ENCODE results near the gene SNRPD1. TPM values are rescaled to one million over a fixed set of nuclear protein-coding genes. Genes with fewer than 3 reads are reported as not detected.
"Not testable (repeated sequence)": the region's sequence is repeated elsewhere in the genome, so short reads cannot be mapped to it uniquely, and the experiment has no call there.

Gene SNRPD1
- 86.0 TPM for polyA plus RNA-seq
- long read RNA-seq, donor 1, full-length matches to known transcripts = 45 of 51 reads
- long read RNA-seq, donor 1, partial matches to known transcripts = 6 of 51 reads
- long read RNA-seq, donor 1, other reads (novel, unspliced or antisense) = 0 of 51 reads
- long read RNA-seq, donor 2, full-length matches to known transcripts = 127 of 141 reads
- long read RNA-seq, donor 2, partial matches to known transcripts = 14 of 141 reads
- long read RNA-seq, donor 2, other reads (novel, unspliced or antisense) = 0 of 141 reads
- long read RNA-seq, donor 3 = 0 reads
- long read RNA-seq, donor 4, full-length matches to known transcripts = 7 of 7 reads
- long read RNA-seq, donor 4, partial matches to known transcripts = 0 of 7 reads
- long read RNA-seq, donor 4, other reads (novel, unspliced or antisense) = 0 of 7 reads
- long read RNA-seq, donor 5, full-length matches to known transcripts = 51 of 56 reads
- long read RNA-seq, donor 5, partial matches to known transcripts = 5 of 56 reads
- long read RNA-seq, donor 5, other reads (novel, unspliced or antisense) = 0 of 56 reads
- long read RNA-seq, donor 6, full-length matches to known transcripts = 88 of 103 reads
- long read RNA-seq, donor 6, partial matches to known transcripts = 15 of 103 reads
- long read RNA-seq, donor 6, other reads (novel, unspliced or antisense) = 0 of 103 reads
- long read RNA-seq, donor 7, full-length matches to known transcripts = 65 of 85 reads
- long read RNA-seq, donor 7, partial matches to known transcripts = 20 of 85 reads
- long read RNA-seq, donor 7, other reads (novel, unspliced or antisense) = 0 of 85 reads
- long read RNA-seq, donor 8, full-length matches to known transcripts = 138 of 175 reads
- long read RNA-seq, donor 8, partial matches to known transcripts = 37 of 175 reads
- long read RNA-seq, donor 8, other reads (novel, unspliced or antisense) = 0 of 175 reads
- long read RNA-seq, donor 9, full-length matches to known transcripts = 98 of 134 reads
- long read RNA-seq, donor 9, partial matches to known transcripts = 36 of 134 reads
- long read RNA-seq, donor 9, other reads (novel, unspliced or antisense) = 0 of 134 reads
- long read RNA-seq, donor 10, full-length matches to known transcripts = 113 of 138 reads
- long read RNA-seq, donor 10, partial matches to known transcripts = 25 of 138 reads
- long read RNA-seq, donor 10, other reads (novel, unspliced or antisense) = 0 of 138 reads
- long read RNA-seq, donor 11, full-length matches to known transcripts = 90 of 103 reads
- long read RNA-seq, donor 11, partial matches to known transcripts = 13 of 103 reads
- long read RNA-seq, donor 11, other reads (novel, unspliced or antisense) = 0 of 103 reads

DNA sequence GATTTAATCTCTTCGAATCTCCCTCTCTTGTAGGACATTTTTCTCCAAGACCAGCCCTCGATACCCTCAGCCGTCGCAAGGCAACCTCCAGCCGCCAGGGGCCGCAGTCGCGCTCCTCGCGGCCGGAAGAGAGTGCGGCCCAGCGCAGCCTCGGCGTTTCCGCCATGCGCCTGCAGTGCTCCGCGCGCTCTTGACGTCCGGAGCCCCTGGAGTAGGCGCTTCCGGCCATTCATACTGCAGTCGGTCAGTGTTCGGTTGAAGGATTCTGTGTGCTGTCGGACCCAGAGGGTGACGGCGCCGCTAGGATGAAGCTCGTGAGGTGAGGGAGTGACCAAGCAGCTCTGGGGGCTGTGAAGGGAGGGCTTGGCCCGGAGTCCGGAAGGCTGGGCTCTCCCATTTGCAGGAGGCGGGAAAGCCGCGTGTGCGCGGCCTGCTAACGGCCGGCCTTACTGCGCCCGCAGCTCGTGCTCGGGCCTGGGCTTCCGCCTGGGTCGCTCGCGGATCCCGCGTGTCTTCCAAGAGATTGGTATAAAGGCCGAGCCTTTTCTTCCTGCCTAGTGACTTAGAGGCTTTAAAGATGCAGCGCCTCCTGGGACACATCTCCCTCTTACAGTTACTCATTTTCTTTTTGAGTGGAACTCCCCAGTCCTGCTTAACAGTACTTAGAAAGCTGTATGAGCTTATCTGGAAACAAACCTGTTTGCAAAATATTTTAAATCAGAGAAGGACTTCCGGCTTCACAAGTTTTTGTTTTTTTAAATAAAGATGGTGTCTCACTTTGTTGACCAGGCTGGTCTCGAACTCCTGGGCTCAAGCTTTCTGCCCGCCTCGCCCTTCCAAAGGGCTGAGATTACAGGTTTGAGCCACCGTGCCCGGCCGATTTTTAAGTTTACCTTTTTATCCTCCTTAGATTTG lies at the start of gene SNRPD1:
Gene SNRPD1, plus strand, starts transcription at position 190 of the 915 bp plus-strand sequence. Its CDS starts 116 bp downstream, at position 306.
- Histone ChIP-seq H3K36me3 (ENCODE audit: control insufficient read depth, insufficient read depth, low read length) (peaks cover 4% of the 10 kb centered on the region), H3K27ac (ENCODE audit: low read length) (peak within 1 kb of the TSS; percentile 80), H3K9me3 (ENCODE audit: control insufficient read depth, low read depth, low read length) (no peaks in the 10 kb centered on the region), H3K4me1 (ENCODE audit: control insufficient read depth, insufficient read depth, low read length) (peaks cover 4% of the 10 kb centered on the region), H3K4me3 (ENCODE audit: low read length) (peak within 1 kb of the TSS; percentile 88), H3K27me3 (ENCODE audit: control insufficient read depth, insufficient read depth, low read length) (no peaks in the 10 kb centered on the region)
- WGBS (ENCODE audit: insufficient coverage, low lambda C conversion rate) = 0% methylated on average over 2 of the region's 59 CpGs
- peak; percentile 91 to 95 for DNase-seq

DNA sequence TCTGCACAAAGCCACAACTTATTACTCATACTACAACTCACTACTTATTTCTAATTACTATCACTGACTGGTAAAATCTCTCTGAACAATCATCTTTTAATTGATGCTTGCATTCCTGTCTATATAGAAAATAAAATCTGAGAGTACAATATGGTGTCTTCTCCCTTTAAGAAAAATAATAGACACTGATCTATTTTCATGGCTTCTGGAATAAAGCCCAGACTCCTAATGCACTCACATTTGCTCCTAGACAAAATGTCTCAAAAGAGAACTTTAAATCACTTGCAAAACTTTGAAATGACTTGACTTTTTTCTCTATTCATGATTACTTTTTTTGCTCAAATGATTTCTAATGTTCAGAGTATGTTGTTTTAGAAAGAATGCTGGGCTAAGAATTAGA lies 40.3 kb upstream of the SNRPD1 start:
- no peaks in the 10 kb centered on the region for H3K4me1 ChIP-seq (ENCODE audit: control insufficient read depth, insufficient read depth, low read length)
- H3K4me3 ChIP-seq (ENCODE audit: low read length) = no peak overlapping the region
- no peaks in the 10 kb centered on the region for H3K27me3 ChIP-seq (ENCODE audit: control insufficient read depth, insufficient read depth, low read length)
- no peak for DNase-seq
- no peaks in the 10 kb centered on the region for H3K9me3 ChIP-seq (ENCODE audit: control insufficient read depth, low read depth, low read length)
- H3K36me3 ChIP-seq (ENCODE audit: control insufficient read depth, insufficient read depth, low read length) = peaks cover 52% of the 10 kb centered on the region
- no peak overlapping the region for H3K27ac ChIP-seq (ENCODE audit: low read length)

DNA sequence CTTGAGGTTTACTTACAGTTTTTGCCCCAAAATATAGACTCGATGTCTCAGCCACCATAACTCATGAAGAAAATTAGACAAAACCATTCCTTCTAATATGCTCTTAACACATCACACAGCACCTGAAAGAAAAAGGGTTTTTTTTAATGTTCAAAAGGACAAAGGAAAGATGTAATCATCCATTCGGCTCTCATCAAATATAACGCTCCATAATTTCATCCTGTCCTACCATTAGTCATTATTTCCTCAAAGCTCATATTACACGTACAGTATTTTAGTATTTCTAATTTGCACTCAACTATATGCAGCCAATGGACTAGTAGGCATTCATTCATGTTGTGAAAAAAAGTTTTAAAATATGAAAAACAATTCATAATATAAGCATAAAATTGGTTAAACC lies 36.5 kb upstream of the SNRPD1 start:
- peaks cover 38% of the 10 kb centered on the region for H3K36me3 ChIP-seq (ENCODE audit: control insufficient read depth, insufficient read depth, low read length)

DNA sequence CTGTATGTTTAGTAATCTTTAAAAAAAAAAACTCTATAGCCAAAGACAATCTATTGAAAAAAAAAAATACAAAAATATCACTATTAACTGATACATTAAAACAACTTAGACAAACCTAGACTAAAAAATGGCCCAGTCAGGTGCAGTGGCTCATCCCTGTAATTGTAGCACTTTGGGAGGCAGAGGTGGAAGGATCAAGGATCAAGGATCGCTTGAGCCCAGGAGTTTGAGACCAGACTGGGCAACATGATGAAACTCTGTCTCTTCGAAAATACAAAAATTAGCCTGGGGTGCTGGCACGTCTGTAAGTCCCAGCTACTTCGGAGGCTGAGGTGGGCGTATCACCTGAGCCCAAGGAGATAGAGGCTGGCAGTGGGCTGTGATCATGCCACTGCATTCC lies 27.7 kb upstream of the SNRPD1 start:
- no peak overlapping the region for H3K27ac ChIP-seq (ENCODE audit: low read length)
- WGBS (ENCODE audit: insufficient coverage, low lambda C conversion rate) = no CpG with 5 or more reads among the region's 5 CpGs
- H3K4me3 ChIP-seq (ENCODE audit: low read length) = no peak overlapping the region
- DNase-seq = no peak
- no peaks in the 10 kb centered on the region for H3K27me3 ChIP-seq (ENCODE audit: control insufficient read depth, insufficient read depth, low read length)
- peaks cover 5% of the 10 kb centered on the region for H3K9me3 ChIP-seq (ENCODE audit: control insufficient read depth, low read depth, low read length)
- H3K36me3 ChIP-seq (ENCODE audit: control insufficient read depth, insufficient read depth, low read length) = peaks cover 20% of the 10 kb centered on the region
- no peaks in the 10 kb centered on the region for H3K4me1 ChIP-seq (ENCODE audit: control insufficient read depth, insufficient read depth, low read length)

More for the DNA sequence above, 36.5 kb upstream of the SNRPD1 start:
- WGBS (ENCODE audit: insufficient coverage, low lambda C conversion rate) = 100% methylated on average over 3 of the region's 4 CpGs
- Histone ChIP-seq H3K27me3 (ENCODE audit: control insufficient read depth, insufficient read depth, low read length) (no peaks in the 10 kb centered on the region), H3K9me3 (ENCODE audit: control insufficient read depth, low read depth, low read length) (no peaks in the 10 kb centered on the region), H3K27ac (ENCODE audit: low read length) (no peak overlapping the region), H3K4me3 (ENCODE audit: low read length) (no peak overlapping the region), H3K4me1 (ENCODE audit: control insufficient read depth, insufficient read depth, low read length) (no peaks in the 10 kb centered on the region)
- DNase-seq = no peak

DNA sequence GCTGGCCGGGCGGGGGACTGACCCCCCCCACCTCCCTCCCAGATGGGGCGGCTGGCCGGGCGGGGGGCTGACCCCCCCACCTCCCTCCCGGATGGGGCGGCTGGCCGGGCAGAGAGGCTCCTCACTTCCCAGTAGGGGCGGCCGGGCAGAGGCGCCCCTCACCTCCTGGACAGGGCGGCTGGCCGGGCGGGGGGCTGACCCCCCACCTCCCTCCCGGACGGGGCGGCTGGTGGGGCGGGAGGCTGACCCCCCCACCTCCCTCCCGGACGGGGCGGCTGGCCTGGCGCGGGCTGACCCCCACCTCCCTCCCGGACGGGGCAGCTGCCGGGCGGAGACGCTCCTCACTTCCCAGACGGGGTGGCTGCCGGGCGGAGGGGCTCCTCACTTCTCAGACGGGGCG lies 19.8 kb upstream of the SNRPD1 start:
- H3K9me3 ChIP-seq (ENCODE audit: control insufficient read depth, low read depth, low read length) = peaks cover 14% of the 10 kb centered on the region
- H3K4me1 ChIP-seq (ENCODE audit: control insufficient read depth, insufficient read depth, low read length); H3K27ac ChIP-seq (ENCODE audit: low read length); H3K27me3 ChIP-seq (ENCODE audit: control insufficient read depth, insufficient read depth, low read length); H3K36me3 ChIP-seq (ENCODE audit: control insufficient read depth, insufficient read depth, low read length); DNase-seq; H3K4me3 ChIP-seq (ENCODE audit: low read length): not testable (repeated sequence)
- no CpG with 5 or more reads among the region's 33 CpGs for WGBS (ENCODE audit: insufficient coverage, low lambda C conversion rate)

DNA sequence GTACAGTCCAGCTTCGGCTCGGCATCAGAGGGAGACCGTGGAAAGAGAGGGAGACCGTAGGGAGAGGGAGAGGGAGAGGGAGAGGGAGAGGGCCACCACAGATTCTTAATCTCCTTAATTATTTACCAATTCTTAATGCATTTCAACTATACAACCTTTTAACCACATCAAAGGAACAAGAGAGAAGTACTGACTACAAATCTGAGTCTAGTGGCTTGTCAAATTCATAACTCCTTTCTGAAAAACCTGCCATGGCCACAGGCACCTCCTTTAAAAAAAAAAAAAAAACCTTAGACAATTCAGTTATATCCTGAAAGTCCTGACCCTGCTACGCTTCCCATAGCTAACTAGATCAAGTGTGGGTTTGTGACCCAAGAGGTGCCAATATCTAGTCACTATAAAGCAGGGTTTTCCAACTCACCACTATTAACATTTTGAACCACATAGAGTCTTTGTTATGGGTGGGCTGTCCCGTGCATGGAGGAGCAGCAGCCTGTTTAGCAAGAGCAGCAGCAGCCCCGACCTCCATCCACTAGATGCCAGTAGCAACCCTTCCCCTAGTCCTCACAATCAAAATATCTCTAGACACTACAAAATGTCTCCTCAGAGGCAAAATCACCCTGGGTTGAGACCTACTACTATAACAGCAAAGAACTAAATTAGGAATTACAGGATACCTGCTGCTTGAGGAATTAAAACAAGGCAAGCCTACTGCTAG lies 18.4 kb upstream of the SNRPD1 start:
- Histone ChIP-seq H3K4me3 (ENCODE audit: low read length) (no peak overlapping the region), H3K9me3 (ENCODE audit: control insufficient read depth, low read depth, low read length) (peaks cover 10% of the 10 kb centered on the region), H3K36me3 (ENCODE audit: control insufficient read depth, insufficient read depth, low read length) (peaks cover 3% of the 10 kb centered on the region), H3K27me3 (ENCODE audit: control insufficient read depth, insufficient read depth, low read length) (no peaks in the 10 kb centered on the region), H3K4me1 (ENCODE audit: control insufficient read depth, insufficient read depth, low read length) (no peaks in the 10 kb centered on the region), H3K27ac (ENCODE audit: low read length) (no peak overlapping the region)
- DNase-seq = no peak
- WGBS (ENCODE audit: insufficient coverage, low lambda C conversion rate) = no CpG with 5 or more reads among the region's 7 CpGs

DNA sequence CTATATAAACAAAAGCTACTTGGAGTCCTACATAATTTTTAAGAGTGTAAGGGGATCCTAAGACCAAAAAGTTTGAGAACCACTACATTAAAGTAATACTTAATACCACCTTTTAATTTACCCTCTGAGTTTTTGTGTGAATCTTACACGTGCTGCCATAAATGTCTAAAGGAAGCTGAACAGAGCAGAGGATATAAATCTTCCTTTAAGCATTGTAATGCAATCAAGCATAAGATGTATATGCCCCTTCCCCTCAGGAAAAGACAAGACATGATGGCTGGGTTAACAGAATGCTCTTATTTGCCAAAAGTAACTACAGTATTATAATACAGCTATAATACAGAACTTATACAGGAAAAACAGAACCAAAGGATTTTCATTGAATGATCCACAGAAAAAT lies 14.5 kb upstream of the SNRPD1 start:
- WGBS (ENCODE audit: insufficient coverage, low lambda C conversion rate) = no CpG with 5 or more reads among the region's 1 CpG
- Histone ChIP-seq H3K9me3 (ENCODE audit: control insufficient read depth, low read depth, low read length) (peaks cover 10% of the 10 kb centered on the region), H3K4me1 (ENCODE audit: control insufficient read depth, insufficient read depth, low read length) (peaks cover 3% of the 10 kb centered on the region), H3K27ac (ENCODE audit: low read length) (no peak overlapping the region), H3K27me3 (ENCODE audit: control insufficient read depth, insufficient read depth, low read length) (no peaks in the 10 kb centered on the region), H3K36me3 (ENCODE audit: control insufficient read depth, insufficient read depth, low read length) (peaks cover 3% of the 10 kb centered on the region), H3K4me3 (ENCODE audit: low read length) (no peak overlapping the region)
- no peak for DNase-seq

DNA sequence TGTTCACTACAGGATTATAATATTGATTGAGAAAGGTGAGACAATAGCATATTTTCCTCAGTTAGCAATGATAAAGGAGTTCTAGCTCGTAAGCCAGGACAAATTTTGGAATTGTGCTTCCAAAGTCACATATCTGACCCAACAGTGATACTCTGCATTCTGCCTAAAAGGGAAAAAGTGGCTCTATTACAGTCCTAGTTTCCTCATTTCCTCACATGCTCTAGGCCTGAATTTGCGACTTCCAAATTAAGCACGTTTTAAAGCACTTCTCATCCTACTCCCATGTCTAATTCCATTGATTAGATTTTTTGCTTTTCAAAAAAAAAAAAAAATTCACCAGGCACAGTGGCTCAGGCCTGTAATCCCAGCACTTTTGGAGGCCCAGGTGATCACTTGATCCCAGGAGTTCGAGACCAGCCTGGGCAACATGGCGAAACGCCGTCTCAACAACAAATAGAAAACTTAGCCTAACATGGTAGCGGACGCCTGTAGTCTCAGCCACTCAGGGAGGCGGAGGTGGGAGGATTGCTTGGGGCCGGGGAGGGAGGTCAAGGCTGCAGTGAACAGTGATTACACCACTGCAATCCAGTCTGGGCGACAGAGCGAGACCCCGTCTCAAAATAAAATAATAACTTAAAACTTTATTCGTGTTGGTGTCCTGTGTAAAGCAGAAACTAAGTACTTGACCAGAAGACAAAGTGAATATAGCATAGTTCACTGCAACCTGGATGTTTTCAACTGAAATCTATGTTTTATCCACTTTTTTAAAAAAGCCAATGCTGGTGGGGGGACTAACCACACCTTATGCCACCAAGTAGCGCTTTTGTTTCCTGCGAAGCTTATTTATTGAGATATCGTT lies 13.2 kb upstream of the SNRPD1 start:
- 0% methylated on average over 2 of the region's 18 CpGs for WGBS (ENCODE audit: insufficient coverage, low lambda C conversion rate)
- H3K4me3 ChIP-seq (ENCODE audit: low read length) = peak overlapping the region; percentile 75
- DNase-seq = peak; percentile 9 to 51
- no peaks in the 10 kb centered on the region for H3K27me3 ChIP-seq (ENCODE audit: control insufficient read depth, insufficient read depth, low read length)
- peaks cover 3% of the 10 kb centered on the region for H3K4me1 ChIP-seq (ENCODE audit: control insufficient read depth, insufficient read depth, low read length)
- peaks cover 1% of the 10 kb centered on the region for H3K9me3 ChIP-seq (ENCODE audit: control insufficient read depth, low read depth, low read length)
- H3K27ac ChIP-seq (ENCODE audit: low read length) = peak overlapping the region; percentile 100
- peaks cover 1% of the 10 kb centered on the region for H3K36me3 ChIP-seq (ENCODE audit: control insufficient read depth, insufficient read depth, low read length)

All from large intestine (tissue), 12 donors.